MM.1S (cell line): Measurements from ENCODE around the gene ETV6.

Experiments
- DNase-seq: peaks from one replicate; pipeline ENCODE4 v3.0.0-alpha.2; 2015
- H2AFZ ChIP-seq: fragments of 300-600 bp; sonication (generic); 2 replicates; pipeline ENCODE4 v1.6.0; 2016; ENCODE audit warnings: antibody characterized with exemption, low read length
- H3F3A ChIP-seq: fragments of 300-600 bp; sonication (generic); 2 replicates; pipeline ENCODE4 v1.6.1; 2016; ENCODE audit warnings: mild to moderate bottlenecking, antibody characterized with exemption, low read length, moderate library complexity, mixed read lengths; ENCODE audit not compliant: insufficient read depth
- H3K27ac ChIP-seq: fragments of 300-600 bp; sonication (generic); 2 replicates; pipeline ENCODE4 v1.5.1; 2016; ENCODE audit warnings: mild to moderate bottlenecking, low read length
- H3K27me3 ChIP-seq: fragments of 300-600 bp; sonication (generic); replicated peaks from 2 replicates; pipeline ENCODE4 v1.6.0; 2016; ENCODE audit warnings: low read length; ENCODE audit not compliant: insufficient read depth
- H3K36me3 ChIP-seq: fragments of 300-600 bp; sonication (generic); replicated peaks from 2 replicates; pipeline ENCODE4 v1.6.1; 2016; ENCODE audit warnings: mild to moderate bottlenecking, low read length, mixed read lengths; ENCODE audit not compliant: insufficient read depth
- H3K4me1 ChIP-seq: fragments of 300-600 bp; sonication (generic); 2 replicates; pipeline ENCODE4 v1.6.1; 2016; ENCODE audit warnings: low read length, mixed read lengths
- H3K4me2 ChIP-seq: fragments of 300-600 bp; sonication (generic); 2 replicates; pipeline ENCODE4 v1.6.0; 2016; ENCODE audit warnings: low read depth, low read length
- H3K4me3 ChIP-seq: fragments of 300-600 bp; sonication (generic); 2 replicates; pipeline ENCODE4 v1.5.1; 2016; ENCODE audit warnings: low read length, mixed read lengths
- H3K79me2 ChIP-seq: fragments of 300-600 bp; sonication (generic); 2 replicates; pipeline ENCODE4 v1.6.1; 2016; ENCODE audit warnings: mixed run types, low read length, mixed read lengths
- H3K9ac ChIP-seq: fragments of 300-600 bp; sonication (generic); 2 replicates; pipeline ENCODE4 v1.6.1; 2016; ENCODE audit warnings: low read length, mixed read lengths
- H3K9me2 ChIP-seq: fragments of 300-600 bp; sonication (generic); replicated peaks from 2 replicates; pipeline ENCODE4 v1.6.1; 2016; ENCODE audit warnings: mild to moderate bottlenecking, low read length, mixed read lengths; ENCODE audit not compliant: insufficient read depth
- H3K9me3 ChIP-seq: fragments of 300-600 bp; sonication (generic); replicated peaks from 2 replicates; pipeline ENCODE4 v1.6.1; 2016; ENCODE audit warnings: mild to moderate bottlenecking, low read length, mixed read lengths; ENCODE audit not compliant: insufficient read depth
- H4K20me1 ChIP-seq: fragments of 300-600 bp; sonication (generic); 2 replicates; pipeline ENCODE4 v1.6.1; 2016; ENCODE audit warnings: mild to moderate bottlenecking, low read length, moderate library complexity, mixed read lengths; ENCODE audit not compliant: insufficient read depth
- CTCF ChIP-seq: fragments of 300-600 bp; sonication (generic); IDR thresholded peaks from 2 replicates; pipeline ENCODE4 v1.5.1; 2016; ENCODE audit warnings: antibody characterized with exemption, low read length, mixed read lengths
- EZH2 ChIP-seq: fragments of 300-600 bp; sonication (generic); optimal IDR thresholded peaks from 2 replicates; pipeline ENCODE3; 2017; ENCODE audit warnings: low read depth, mild to moderate bottlenecking, antibody characterized with exemption, low read length, mixed read lengths
- EZH2phosphoT487 ChIP-seq: fragments of 300-600 bp; sonication (generic); IDR thresholded peaks from 2 replicates; pipeline ENCODE4 v1.6.1; 2018; ENCODE audit warnings: antibody characterized with exemption, low read length

Gene ETV6

GRCh38 chr12:11825278-11825677 is 175.8 kb downstream of the ETV6 start:
- Histone ChIP-seq H4K20me1 (no peaks in the 10 kb centered on the region), H3K9me2 (no peaks in the 10 kb centered on the region), H3K9ac (no peak overlapping the region), H3F3A (peaks cover 7% of the 10 kb centered on the region), H3K4me1 (peaks cover 26% of the 10 kb centered on the region), H3K4me2 (no peak overlapping the region), H3K36me3 (no peaks in the 10 kb centered on the region), H3K9me3 (no peaks in the 10 kb centered on the region), H3K27me3 (no peaks in the 10 kb centered on the region), H3K4me3 (no peak overlapping the region), H2AFZ (no peak overlapping the region), H3K27ac (no peak overlapping the region), H3K79me2 (peaks cover 11% of the 10 kb centered on the region)
- TF ChIP-seq EZH2 = no peak
- no peak for TF ChIP-seq EZH2phosphoT487
- no peak for DNase-seq

GRCh38 chr12:11826574-11826973 is 177.1 kb downstream of the ETV6 start:
- H3K9me3 ChIP-seq = no peaks in the 10 kb centered on the region
- H3K4me3 ChIP-seq = no peak overlapping the region
- no peaks in the 10 kb centered on the region for H3K9me2 ChIP-seq
- H3K79me2 ChIP-seq = peaks cover 11% of the 10 kb centered on the region
- no peak overlapping the region for H3K4me2 ChIP-seq
- no peak for TF ChIP-seq EZH2
- no peak for TF ChIP-seq EZH2phosphoT487
- TF ChIP-seq CTCF = no peak
- H3K9ac ChIP-seq = no peak overlapping the region
- H3K36me3 ChIP-seq = no peaks in the 10 kb centered on the region
- no peak overlapping the region for H2AFZ ChIP-seq
- no peak for DNase-seq
- H4K20me1 ChIP-seq = no peaks in the 10 kb centered on the region
- H3K27ac ChIP-seq = no peak overlapping the region
- H3K4me1 ChIP-seq = peaks cover 34% of the 10 kb centered on the region
- H3F3A ChIP-seq = peaks cover 12% of the 10 kb centered on the region
- no peaks in the 10 kb centered on the region for H3K27me3 ChIP-seq

- H3K9me3 ChIP-seq = no peaks in the 10 kb centered on the region
- no peak overlapping the region for H3K9ac ChIP-seq
- H3K27ac ChIP-seq = no peak overlapping the region
- peaks cover 10% of the 10 kb centered on the region for H3F3A ChIP-seq
- no peaks in the 10 kb centered on the region for H3K9me2 ChIP-seq
- no peak overlapping the region for H3K4me3 ChIP-seq
- H4K20me1 ChIP-seq = no peaks in the 10 kb centered on the region
- H3K4me1 ChIP-seq = peaks cover 34% of the 10 kb centered on the region
- peaks cover 11% of the 10 kb centered on the region for H3K79me2 ChIP-seq
- no peak for DNase-seq
- H2AFZ ChIP-seq = no peak overlapping the region
- TF ChIP-seq EZH2 = no peak
- TF ChIP-seq EZH2phosphoT487 = no peak
- no peak for TF ChIP-seq CTCF
- H3K27me3 ChIP-seq = no peaks in the 10 kb centered on the region
- no peaks in the 10 kb centered on the region for H3K36me3 ChIP-seq
- H3K4me2 ChIP-seq = no peak overlapping the region
Measured at GRCh38 chr12:11827091-11828061, 177.9 kb downstream of the ETV6 start.
